Karpas-422 (cell line): ENCODE measurements around the gene CELA2A. TPM values are rescaled to one million over a fixed set of nuclear protein-coding genes. Genes with fewer than 3 reads are reported as not detected.

Source experiments
- DNase-seq: peaks from one replicate; pipeline ENCODE4 v3.0.0-alpha.2; 2015
- H2AFZ ChIP-seq: fragments of 200-600 bp; sonication (generic); 2 replicates; pipeline ENCODE4 v1.6.1; 2014; ENCODE audit warnings: antibody characterized with exemption, low read length, mixed read lengths
- H3K27ac ChIP-seq: fragments of 200-600 bp; sonication (generic); 2 replicates; pipeline ENCODE4 v1.5.1; 2014; ENCODE audit warnings: mild to moderate bottlenecking, low read length, moderate library complexity
- H3K27me3 ChIP-seq: fragments of 200-600 bp; sonication (generic); 2 replicates; pipeline ENCODE4 v1.6.1; 2014; ENCODE audit warnings: low read length, mixed read lengths
- H3K36me3 ChIP-seq: fragments of 200-600 bp; sonication (generic); 2 replicates; pipeline ENCODE4 v1.6.1; 2014; ENCODE audit warnings: low read length, mixed read lengths; ENCODE audit not compliant: insufficient read depth
- H3K4me1 ChIP-seq: fragments of 200-600 bp; sonication (generic); 2 replicates; pipeline ENCODE4 v1.6.1; 2014; ENCODE audit warnings: mild to moderate bottlenecking, low read length, mixed read lengths
- H3K4me2 ChIP-seq: fragments of 200-600 bp; sonication (generic); 2 replicates; pipeline ENCODE4 v1.6.1; 2014; ENCODE audit warnings: low read length, low read depth, mild to moderate bottlenecking; ENCODE audit not compliant: poor library complexity, severe bottlenecking
- H3K4me3 ChIP-seq: fragments of 200-600 bp; sonication (generic); 2 replicates; pipeline ENCODE4 v1.5.1; 2014; ENCODE audit warnings: mild to moderate bottlenecking, antibody characterized with exemption, low read length, mixed read lengths
- H3K79me2 ChIP-seq: fragments of 200-600 bp; sonication (generic); 2 replicates; pipeline ENCODE4 v1.6.1; 2014; ENCODE audit warnings: mild to moderate bottlenecking, low read length, mixed read lengths
- H3K9ac ChIP-seq: fragments of 200-600 bp; sonication (generic); 2 replicates; pipeline ENCODE4 v1.6.0; 2014; ENCODE audit warnings: low read length
- H3K9me2 ChIP-seq: fragments of 200-600 bp; sonication (generic), shearing (Covaris generic); replicated peaks from 2 replicates; pipeline ENCODE4 v1.6.0; 2014; ENCODE audit warnings: mild to moderate bottlenecking, low read length, moderate library complexity; ENCODE audit not compliant: insufficient read depth
- H3K9me3 ChIP-seq: fragments of 300-700, 200-600 bp; sonication (generic); 2 replicates; pipeline ENCODE4 v1.6.1; 2014; ENCODE audit warnings: low read length, mixed read lengths
- H4K20me1 ChIP-seq: fragments of 200-600 bp; sonication (generic); 2 replicates; pipeline ENCODE4 v1.6.1; 2014; ENCODE audit warnings: mild to moderate bottlenecking, antibody characterized with exemption, low read length, low read depth; ENCODE audit not compliant: insufficient read depth
- total RNA-seq: library from RNA; depleted of rRNA; stranded (reverse); fragments of >200 nt; shearing (Covaris generic); gene quantifications from 2 replicates; pipeline ENCODE4 v1.2.3, GENCODE V29; 2014; ENCODE audit warnings: low replicate concordance

Gene CELA2A
- total RNA-seq, 1 experiment from 2014 or later = not detected

DNA sequence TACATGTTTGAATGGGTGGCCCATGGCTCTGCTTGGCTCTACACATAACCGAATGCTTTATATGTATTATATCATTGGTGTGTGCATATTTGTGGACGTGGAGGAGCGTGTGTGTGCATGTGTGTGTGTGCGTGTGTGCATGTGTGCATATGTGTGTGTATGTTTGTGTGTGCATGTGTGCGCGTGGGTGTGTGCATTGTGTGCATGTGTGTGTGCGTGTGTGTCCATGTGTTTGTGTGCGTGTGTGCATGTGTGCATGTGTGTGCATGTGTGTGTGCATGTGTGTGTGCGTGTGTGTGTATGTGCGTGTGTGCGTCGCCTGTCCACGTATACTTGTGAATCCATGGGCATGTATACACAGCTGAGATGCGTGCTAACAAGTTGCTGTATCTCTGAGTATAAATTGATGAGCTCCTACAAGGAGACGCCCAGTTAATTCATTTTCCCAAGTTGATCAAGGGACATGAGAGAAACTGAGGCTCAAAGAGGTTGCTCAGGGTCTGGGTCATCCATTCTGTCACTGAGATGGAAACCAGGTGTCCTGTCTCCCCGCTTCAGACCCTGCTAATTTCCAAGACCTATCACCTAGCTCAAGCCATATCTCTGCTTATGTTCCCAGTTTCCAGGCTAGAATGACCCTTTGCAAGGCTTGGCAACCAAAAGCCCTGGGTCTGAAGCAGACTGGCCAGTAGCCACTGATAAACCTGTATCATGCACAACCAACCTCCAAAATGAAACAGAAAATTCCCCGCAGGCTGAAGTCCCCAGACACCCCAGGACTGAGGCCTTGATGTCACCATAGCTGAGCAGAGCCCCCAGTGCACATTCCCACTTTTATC, 21.1 kb upstream of the CELA2A start:
- H3K4me3 ChIP-seq = no peak overlapping the region
- no peak overlapping the region for H3K9ac ChIP-seq
- no peak overlapping the region for H3K4me2 ChIP-seq
- H3K36me3 ChIP-seq = no peaks in the 10 kb centered on the region
- no peaks in the 10 kb centered on the region for H3K27me3 ChIP-seq
- H4K20me1 ChIP-seq = peaks cover 4% of the 10 kb centered on the region; the same call in 1 of the 2 replicates
- no peaks in the 10 kb centered on the region for H3K9me3 ChIP-seq
- no peak overlapping the region for H3K27ac ChIP-seq
- no peaks in the 10 kb centered on the region for H3K79me2 ChIP-seq
- H3K4me1 ChIP-seq = no peaks in the 10 kb centered on the region
- no peaks in the 10 kb centered on the region for H3K9me2 ChIP-seq
- H2AFZ ChIP-seq = no peak overlapping the region
- no peak for DNase-seq

GRCh38 chr1:15436881-15437442, 19.6 kb upstream of the CELA2A start:
- Histone ChIP-seq H3K4me3 (no peak overlapping the region), H3K27ac (no peak overlapping the region), H3K9me3 (no peaks in the 10 kb centered on the region), H3K4me2 (no peak overlapping the region), H3K9me2 (no peaks in the 10 kb centered on the region), H3K9ac (no peak overlapping the region), H3K36me3 (no peaks in the 10 kb centered on the region), H2AFZ (no peak overlapping the region), H3K79me2 (no peaks in the 10 kb centered on the region), H4K20me1 (no peaks in the 10 kb centered on the region), H3K4me1 (no peaks in the 10 kb centered on the region), H3K27me3 (no peaks in the 10 kb centered on the region)
- DNase-seq = no peak

- H3K4me1 ChIP-seq = no peaks in the 10 kb centered on the region
- no peaks in the 10 kb centered on the region for H4K20me1 ChIP-seq
- DNase-seq = no peak
- H2AFZ ChIP-seq = no peak overlapping the region
- no peaks in the 10 kb centered on the region for H3K9me3 ChIP-seq
- H3K4me2 ChIP-seq = no peak overlapping the region
- no peaks in the 10 kb centered on the region for H3K36me3 ChIP-seq
- no peaks in the 10 kb centered on the region for H3K27me3 ChIP-seq
- H3K9ac ChIP-seq = no peak overlapping the region
- H3K4me3 ChIP-seq = no peak overlapping the region
- no peaks in the 10 kb centered on the region for H3K79me2 ChIP-seq
- no peak overlapping the region for H3K27ac ChIP-seq
- no peaks in the 10 kb centered on the region for H3K9me2 ChIP-seq
These were observed 17.2 kb upstream of the CELA2A start for GRCh38 chr1:15439325-15439724.

- H3K79me2 ChIP-seq = no peaks in the 10 kb centered on the region
- no peaks in the 10 kb centered on the region for H3K4me1 ChIP-seq
- no peaks in the 10 kb centered on the region for H3K36me3 ChIP-seq
- H4K20me1 ChIP-seq = no peaks in the 10 kb centered on the region
- H3K9me2 ChIP-seq = no peaks in the 10 kb centered on the region
- H3K27ac ChIP-seq = no peak overlapping the region
- H2AFZ ChIP-seq = no peak overlapping the region
- no peak overlapping the region for H3K4me3 ChIP-seq
- no peaks in the 10 kb centered on the region for H3K27me3 ChIP-seq
- H3K4me2 ChIP-seq = no peak overlapping the region
- H3K9me3 ChIP-seq = no peaks in the 10 kb centered on the region
- H3K9ac ChIP-seq = no peak overlapping the region
- no peak for DNase-seq
These were observed 16.2 kb upstream of the CELA2A start for GRCh38 chr1:15440357-15440756.

GRCh38 chr1:15441247-15441646, 15.3 kb upstream of the CELA2A start:
- Histone ChIP-seq H3K79me2 (no peaks in the 10 kb centered on the region), H3K27me3 (no peaks in the 10 kb centered on the region), H3K4me2 (no peak overlapping the region), H3K9ac (no peak overlapping the region), H3K4me1 (no peaks in the 10 kb centered on the region), H3K9me3 (no peaks in the 10 kb centered on the region), H3K27ac (no peak overlapping the region), H3K4me3 (no peak overlapping the region), H2AFZ (no peak overlapping the region), H3K36me3 (no peaks in the 10 kb centered on the region), H4K20me1 (no peaks in the 10 kb centered on the region), H3K9me2 (no peaks in the 10 kb centered on the region)
- DNase-seq = no peak

DNA sequence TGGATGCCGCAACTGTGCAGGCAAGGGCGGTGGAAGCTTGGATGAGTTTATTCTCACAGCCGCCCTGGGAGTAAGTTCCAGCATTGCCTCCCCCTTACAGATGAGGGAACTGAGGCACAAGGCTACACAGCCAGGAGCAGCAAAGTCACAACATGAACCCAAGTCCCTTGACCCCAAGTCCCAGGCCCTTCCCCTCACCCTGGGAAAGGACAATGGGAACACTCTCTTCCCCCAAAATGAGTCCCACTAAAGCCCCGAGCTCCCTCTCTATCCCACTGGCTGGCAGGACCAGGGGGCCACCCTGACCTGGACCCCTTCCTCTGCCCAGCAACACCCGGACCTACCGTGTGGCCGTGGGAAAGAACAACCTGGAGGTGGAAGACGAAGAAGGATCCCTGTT, 14.4 kb upstream of the CELA2A start:
- H3K27me3 ChIP-seq = no peaks in the 10 kb centered on the region
- H3K4me2 ChIP-seq = no peak overlapping the region
- H3K4me1 ChIP-seq = no peaks in the 10 kb centered on the region
- no peaks in the 10 kb centered on the region for H3K79me2 ChIP-seq
- no peak overlapping the region for H3K9ac ChIP-seq
- DNase-seq = no peak
- H4K20me1 ChIP-seq = no peaks in the 10 kb centered on the region
- H2AFZ ChIP-seq = no peak overlapping the region
- H3K36me3 ChIP-seq = no peaks in the 10 kb centered on the region
- no peak overlapping the region for H3K4me3 ChIP-seq
- H3K9me2 ChIP-seq = no peaks in the 10 kb centered on the region
- H3K9me3 ChIP-seq = no peaks in the 10 kb centered on the region
- no peak overlapping the region for H3K27ac ChIP-seq

- H3K4me1 ChIP-seq = no peaks in the 10 kb centered on the region
- no peaks in the 10 kb centered on the region for H3K36me3 ChIP-seq
- no peaks in the 10 kb centered on the region for H3K9me3 ChIP-seq
- no peak overlapping the region for H2AFZ ChIP-seq
- no peaks in the 10 kb centered on the region for H3K79me2 ChIP-seq
- H3K27ac ChIP-seq = no peak overlapping the region
- H3K9ac ChIP-seq = no peak overlapping the region
- H3K27me3 ChIP-seq = no peaks in the 10 kb centered on the region
- DNase-seq = no peak
- no peak overlapping the region for H3K4me3 ChIP-seq
- no peak overlapping the region for H3K4me2 ChIP-seq
- no peaks in the 10 kb centered on the region for H4K20me1 ChIP-seq
- no peaks in the 10 kb centered on the region for H3K9me2 ChIP-seq
These were observed 13.8 kb upstream of the CELA2A start for GRCh38 chr1:15442759-15443158.

GRCh38 chr1:15443281-15443680, 13.3 kb upstream of the CELA2A start:
- Histone ChIP-seq H3K9me2 (no peaks in the 10 kb centered on the region), H2AFZ (no peak overlapping the region), H3K9me3 (no peaks in the 10 kb centered on the region), H3K9ac (no peak overlapping the region), H3K27me3 (no peaks in the 10 kb centered on the region), H3K36me3 (no peaks in the 10 kb centered on the region), H3K4me2 (no peak overlapping the region), H4K20me1 (no peaks in the 10 kb centered on the region), H3K79me2 (no peaks in the 10 kb centered on the region), H3K27ac (no peak overlapping the region), H3K4me3 (no peak overlapping the region), H3K4me1 (no peaks in the 10 kb centered on the region)
- DNase-seq = no peak
